SK-N-MC (cell line): Measurements from ENCODE around the gene PPIL6.
"Not testable (repeated sequence)": the region's sequence is repeated elsewhere in the genome, so short reads cannot be mapped to it uniquely, and the experiment has no call there.

ENCODE experiments used
- DNase-seq: peaks from one replicate; pipeline ENCODE4 v3.0.0-alpha.2; 2011; ENCODE audit warnings: low read depth, low spot score
- H3K27ac ChIP-seq: fragments of 200-600 bp; sonication (generic); 2 replicates; pipeline ENCODE4 v1.5.1; 2016; ENCODE audit warnings: mixed run types
- H3K36me3 ChIP-seq: fragments of 200-600 bp; sonication (generic); 2 replicates; pipeline ENCODE4 v1.6.1; 2017; ENCODE audit warnings: antibody characterized with exemption, low read length, mixed read lengths; ENCODE audit not compliant: insufficient read depth
- H3K4me3 ChIP-seq: fragments of 200-600 bp; sonication (generic); 2 replicates; pipeline ENCODE4 v1.5.1; 2016
- H3K9ac ChIP-seq: fragments of 200-600 bp; sonication (generic); 2 replicates; pipeline ENCODE4 v1.8.0; 2017; ENCODE audit warnings: mixed run types, mixed read lengths; ENCODE audit not compliant: insufficient read length
- H3K9me3 ChIP-seq: fragments of 200-600 bp; sonication (generic); 2 replicates; pipeline ENCODE4 v1.6.1; 2017; ENCODE audit warnings: low read depth, mild to moderate bottlenecking, antibody characterized with exemption, low read length, moderate library complexity, mixed read lengths
- EZH2 ChIP-seq: fragments of 200-600 bp; sonication (generic); IDR thresholded peaks from one replicate; pipeline ENCODE4 v1.6.1; 2017; ENCODE audit warnings: antibody characterized with exemption
- FOXP2 ChIP-seq: optimal IDR thresholded peaks from 2 replicates; pipeline ENCODE3; 2011; ENCODE audit warnings: mild to moderate bottlenecking, moderate library complexity; ENCODE audit not compliant: insufficient read depth; ENCODE audit errors: extremely low read length, control extremely low read depth
- POLR2AphosphoS5 ChIP-seq: IDR thresholded peaks from 2 replicates; pipeline ENCODE4 v1.6.1; 2012; ENCODE audit warnings: mild to moderate bottlenecking, low read depth, low read length, borderline replicate concordance

The PPIL6 gene

DNA sequence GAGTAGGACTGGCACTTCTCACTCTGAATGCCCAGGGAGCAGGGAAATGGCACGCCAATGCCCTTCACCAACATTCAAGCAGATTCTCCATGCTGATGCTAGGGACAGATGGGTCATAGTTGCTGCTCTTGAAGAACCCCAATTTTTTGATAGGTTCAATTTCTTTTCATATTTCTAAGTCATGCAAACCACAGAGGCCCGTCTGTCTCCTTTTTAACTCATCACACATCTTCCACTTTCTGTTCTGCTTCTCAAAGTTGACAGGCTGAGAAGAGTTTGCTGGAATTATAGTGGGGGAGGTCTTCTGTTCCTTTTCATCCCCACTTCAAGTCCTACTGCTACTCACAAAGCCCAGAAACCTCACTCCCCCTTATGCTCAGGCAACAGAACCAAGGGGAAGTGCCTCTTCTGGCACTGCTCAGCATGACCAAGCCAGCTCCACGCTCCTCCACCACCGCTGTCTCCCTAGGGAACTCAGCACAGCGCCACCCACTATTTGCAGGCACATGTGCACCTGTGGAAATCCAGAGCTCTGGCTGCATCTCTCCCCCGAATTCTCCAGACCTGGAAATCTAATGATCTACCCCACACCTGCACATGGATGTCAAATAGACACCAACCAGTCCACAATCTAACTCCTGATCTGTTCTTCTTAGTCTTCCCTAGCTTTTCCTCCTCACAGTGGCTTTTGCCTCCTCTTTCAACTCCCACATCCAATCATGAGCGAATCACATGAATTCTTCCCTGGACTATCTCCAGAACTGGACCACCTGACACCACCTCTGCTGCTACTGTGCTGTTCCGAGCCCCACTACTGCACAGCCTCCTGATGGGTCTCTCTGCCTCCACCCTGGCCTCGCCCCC, 31.9 kb upstream of the PPIL6 start:
- no peak for DNase-seq
- H3K36me3 ChIP-seq = peaks cover 96% of the 10 kb centered on the region
- no peak overlapping the region for H3K4me3 ChIP-seq
- H3K9ac ChIP-seq = no peak overlapping the region
- TF ChIP-seq POLR2AphosphoS5 (no peak), EZH2 (no peak), FOXP2 (no peak)
- H3K9me3 ChIP-seq = no peaks in the 10 kb centered on the region
- no peak overlapping the region for H3K27ac ChIP-seq

DNA sequence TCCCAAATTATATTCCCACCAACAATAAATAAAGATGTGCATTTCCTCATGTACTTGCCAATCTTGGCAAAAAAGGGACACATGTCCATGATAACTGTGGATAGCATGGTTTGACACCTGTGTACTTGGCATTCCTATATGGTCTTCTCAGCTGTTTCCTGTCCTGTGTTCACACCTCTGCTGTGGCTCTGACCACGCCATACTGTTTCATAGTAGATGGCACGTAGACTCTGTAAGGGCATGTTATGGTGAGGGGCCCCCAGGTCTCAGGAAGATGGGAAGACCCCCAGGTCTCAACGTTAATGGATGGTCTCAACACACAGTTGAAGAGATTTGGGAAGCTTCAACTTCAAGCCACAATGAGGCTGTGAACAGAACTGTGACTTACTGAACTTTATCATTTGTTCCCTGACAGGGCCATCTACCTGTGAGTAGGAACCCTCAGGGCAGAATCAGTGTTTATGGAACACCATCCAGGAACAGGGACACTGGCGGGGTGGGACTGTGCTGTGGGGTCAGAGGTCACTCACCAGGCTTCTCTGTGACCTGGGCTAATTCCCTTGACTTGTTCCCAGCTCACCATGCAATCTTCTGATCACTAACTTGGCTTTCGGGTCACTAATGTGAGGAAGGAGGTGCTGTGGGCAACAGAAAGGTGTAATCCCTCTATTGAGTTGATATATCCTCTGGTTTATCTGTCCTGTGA, 30.8 kb upstream of the PPIL6 start:
- no peak overlapping the region for H3K27ac ChIP-seq
- no peak for TF ChIP-seq EZH2
- no peak for TF ChIP-seq POLR2AphosphoS5
- no peak for TF ChIP-seq FOXP2
- no peak overlapping the region for H3K9ac ChIP-seq
- H3K4me3 ChIP-seq = no peak overlapping the region
- no peaks in the 10 kb centered on the region for H3K9me3 ChIP-seq
- DNase-seq = no peak
- peaks cover 99% of the 10 kb centered on the region for H3K36me3 ChIP-seq

- no peak for TF ChIP-seq EZH2
- TF ChIP-seq FOXP2 = no peak
- no peak for TF ChIP-seq POLR2AphosphoS5
- H3K4me3 ChIP-seq = no peak overlapping the region
- H3K9me3 ChIP-seq = no peaks in the 10 kb centered on the region
Measured at GRCh38 chr6:109469591-109470189, 29.3 kb upstream of the PPIL6 start.

DNA sequence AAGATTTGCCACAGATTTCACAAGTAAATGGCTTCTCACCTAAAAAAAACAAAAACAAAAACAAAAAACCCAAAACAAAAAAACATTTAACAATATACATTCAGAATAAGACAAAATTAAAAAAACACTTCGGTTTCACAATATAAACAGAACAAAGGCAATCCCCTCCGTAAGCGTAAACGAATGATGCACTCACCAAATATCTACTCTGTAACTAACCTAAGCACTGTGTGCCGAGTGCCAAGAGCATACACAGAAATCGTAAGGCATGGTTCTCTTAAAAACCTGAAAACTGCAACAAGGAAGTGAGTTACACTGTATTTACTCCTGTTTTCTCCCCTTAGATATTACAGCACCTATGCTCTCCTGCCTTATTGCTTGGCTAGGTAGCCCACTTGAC, 27.3 kb upstream of the PPIL6 start:
- Histone ChIP-seq H3K9me3 (no peaks in the 10 kb centered on the region), H3K27ac (no peak overlapping the region), H3K9ac (no peak overlapping the region), H3K4me3 (no peak overlapping the region), H3K36me3 (peaks cover 95% of the 10 kb centered on the region)
- DNase-seq = no peak
- TF ChIP-seq FOXP2 = no peak
- TF ChIP-seq EZH2 = no peak
- no peak for TF ChIP-seq POLR2AphosphoS5

More at GRCh38 chr6:109469591-109470189, 29.3 kb upstream of the PPIL6 start:
- Histone ChIP-seq H3K27ac (no peak overlapping the region), H3K9ac (no peak overlapping the region), H3K36me3 (peaks cover 99% of the 10 kb centered on the region)
- DNase-seq = no peak

- no peak overlapping the region for H3K9ac ChIP-seq
- no peaks in the 10 kb centered on the region for H3K9me3 ChIP-seq
- no peak for DNase-seq
- TF ChIP-seq EZH2 = no peak
- no peak for TF ChIP-seq POLR2AphosphoS5
- TF ChIP-seq FOXP2 = no peak
- no peak overlapping the region for H3K27ac ChIP-seq
- H3K4me3 ChIP-seq = no peak overlapping the region
- peaks cover 94% of the 10 kb centered on the region for H3K36me3 ChIP-seq
Measured at GRCh38 chr6:109466212-109466923, 25.9 kb upstream of the PPIL6 start.

DNA sequence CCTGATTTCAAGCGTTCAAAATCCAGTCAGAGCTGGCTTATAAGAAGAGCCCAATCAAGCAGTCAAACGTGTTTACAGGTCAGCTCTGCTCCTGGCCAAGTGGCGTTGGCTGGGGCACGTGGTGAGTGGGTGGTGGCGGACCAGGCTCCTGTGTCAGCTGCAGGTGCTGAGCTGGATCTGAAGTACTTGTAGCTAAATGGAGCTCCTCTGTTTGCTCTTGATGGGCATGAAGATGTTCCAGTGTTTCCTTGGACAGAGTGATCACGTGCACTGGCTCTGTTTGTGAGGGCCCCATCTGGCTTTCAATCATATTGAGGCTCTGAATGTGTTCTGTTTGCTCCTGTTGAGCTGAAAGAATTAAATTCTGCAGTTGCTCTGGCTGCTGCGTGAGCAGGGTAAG, 25.3 kb upstream of the PPIL6 start:
- no peak for TF ChIP-seq EZH2
- TF ChIP-seq FOXP2 = no peak
- TF ChIP-seq POLR2AphosphoS5 = no peak
- H3K9ac ChIP-seq = no peak overlapping the region
- no peak overlapping the region for H3K4me3 ChIP-seq
- H3K36me3 ChIP-seq = peaks cover 92% of the 10 kb centered on the region
- H3K27ac ChIP-seq = no peak overlapping the region
- no peaks in the 10 kb centered on the region for H3K9me3 ChIP-seq
- no peak for DNase-seq

- DNase-seq = no peak
- Histone ChIP-seq H3K4me3 (no peak overlapping the region), H3K9ac (no peak overlapping the region), H3K27ac (no peak overlapping the region), H3K36me3 (peaks cover 53% of the 10 kb centered on the region), H3K9me3 (no peaks in the 10 kb centered on the region)
- TF ChIP-seq POLR2AphosphoS5 (no peak), FOXP2 (no peak), EZH2 (no peak)
Measured at GRCh38 chr6:109461733-109462526, 21.5 kb upstream of the PPIL6 start.

DNA sequence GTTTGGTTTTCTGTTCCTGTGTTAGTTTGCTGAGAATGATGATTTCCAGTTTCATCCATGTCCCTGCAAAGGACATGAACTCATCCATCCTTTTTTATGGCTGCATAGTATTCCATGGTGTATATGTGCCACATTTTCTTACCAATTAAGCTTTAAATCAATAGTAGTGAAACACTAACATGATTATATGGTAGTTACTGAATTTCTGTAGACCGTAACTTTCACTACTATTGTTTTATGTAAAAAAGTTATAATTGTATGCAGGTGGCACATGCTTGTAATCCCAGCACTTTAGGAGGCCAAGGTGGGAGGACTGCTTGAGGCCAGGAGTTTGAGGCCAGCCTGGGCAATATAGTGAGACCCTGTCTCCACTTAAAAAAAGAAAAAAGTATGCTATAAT, 20.8 kb upstream of the PPIL6 start:
- DNase-seq, H3K9me3 ChIP-seq, H3K4me3 ChIP-seq, H3K9ac ChIP-seq, H3K27ac ChIP-seq: not testable (repeated sequence)
- peaks cover 46% of the 10 kb centered on the region for H3K36me3 ChIP-seq
